Endometrium (tissue), 2 donors: ENCODE measurements around the gene NTRK2.

ENCODE experiments used
- FAIRE-seq: peaks from 2 replicates; lab custom pipeline; 2012; peaks lifted over from hg19 to GRCh38; lab: Jason Lieb, UNC
- donor health status: control.
- donor health status: control.

The NTRK2 gene

GRCh38 chr9:84736081-84736480 lies 66.6 kb downstream of the NTRK2 start:
- FAIRE-seq, result no peak

DNA sequence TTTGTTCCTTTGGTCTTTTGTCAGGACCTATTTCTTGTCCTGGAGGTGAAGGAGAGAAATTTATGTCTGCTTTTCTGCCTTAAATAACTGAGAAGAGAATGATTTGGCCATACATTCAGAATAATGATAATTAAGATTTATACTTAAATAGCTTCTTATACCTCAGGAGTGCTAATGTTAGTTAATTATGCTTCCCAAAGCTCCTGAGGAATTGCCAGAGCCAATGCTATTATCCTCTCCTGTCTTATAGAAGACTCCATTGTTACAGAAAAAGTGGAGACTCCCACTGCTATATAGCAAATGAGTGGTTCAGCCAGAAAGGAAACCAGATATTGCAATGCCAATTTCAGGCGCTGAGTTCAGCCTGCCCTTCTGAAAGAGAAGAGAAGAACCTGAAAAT lies 67.0 kb downstream of the NTRK2 start:
- FAIRE-seq, result no peak

- FAIRE-seq, result no peak
Observed at GRCh38 chr9:84738353-84738752, 68.8 kb downstream of the NTRK2 start.

DNA sequence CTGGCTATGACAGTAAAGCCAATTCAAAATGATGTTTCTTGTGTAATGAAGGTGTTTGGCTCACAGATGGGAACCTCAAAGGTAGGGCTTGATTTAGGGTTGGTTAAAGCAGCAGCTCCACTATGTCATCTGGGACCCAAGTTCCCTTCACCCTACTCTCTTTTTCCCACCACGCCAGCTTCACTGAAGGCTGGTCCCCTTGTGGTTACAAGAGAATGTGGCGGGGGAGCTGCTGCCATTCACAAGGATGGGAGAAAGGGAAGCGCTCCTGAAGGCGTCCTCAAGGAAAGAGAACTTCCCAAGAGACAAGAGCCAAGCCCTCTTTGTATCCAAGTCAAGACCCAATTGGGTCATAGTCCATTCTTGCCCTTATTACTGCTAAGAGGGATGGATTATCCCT lies 72.7 kb downstream of the NTRK2 start:
- no peak for FAIRE-seq

DNA sequence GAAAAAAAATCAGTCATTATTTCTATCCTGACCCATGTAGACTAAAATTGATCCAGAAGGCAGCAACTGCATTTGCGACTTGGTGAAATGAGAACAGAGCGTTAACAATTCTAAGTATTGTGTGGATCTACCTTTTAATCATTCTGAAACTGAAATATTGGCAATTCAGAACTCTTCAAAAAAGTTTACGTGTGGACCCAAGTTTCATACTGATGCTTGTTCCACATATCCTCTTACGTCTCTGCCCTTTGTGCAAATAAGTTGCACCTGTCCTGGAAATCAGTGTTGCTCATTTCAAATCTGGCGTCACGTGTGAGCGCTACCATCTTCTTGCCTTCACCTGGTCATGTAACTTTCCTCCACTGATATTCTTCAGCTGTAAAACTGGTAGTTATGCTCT lies 74.7 kb downstream of the NTRK2 start:
- no peak for FAIRE-seq

DNA sequence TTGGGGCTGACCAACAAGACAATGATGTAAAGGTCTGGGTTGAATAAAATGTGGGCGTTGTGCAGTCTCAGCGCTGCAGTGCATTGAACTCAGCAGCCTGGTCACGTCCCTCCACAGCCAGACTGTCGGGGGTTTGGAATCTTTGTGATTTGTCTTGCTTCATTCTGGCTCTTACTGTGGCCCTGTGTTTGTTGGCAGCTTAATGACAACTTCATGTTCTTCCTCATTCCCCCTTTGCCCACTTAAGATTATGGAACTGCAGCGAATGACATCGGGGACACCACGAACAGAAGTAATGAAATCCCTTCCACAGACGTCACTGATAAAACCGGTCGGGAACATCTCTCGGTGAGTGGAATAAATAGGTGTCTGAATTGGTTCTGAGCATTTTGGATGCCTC lies 75.2 kb downstream of the NTRK2 start:
- no peak for FAIRE-seq

DNA sequence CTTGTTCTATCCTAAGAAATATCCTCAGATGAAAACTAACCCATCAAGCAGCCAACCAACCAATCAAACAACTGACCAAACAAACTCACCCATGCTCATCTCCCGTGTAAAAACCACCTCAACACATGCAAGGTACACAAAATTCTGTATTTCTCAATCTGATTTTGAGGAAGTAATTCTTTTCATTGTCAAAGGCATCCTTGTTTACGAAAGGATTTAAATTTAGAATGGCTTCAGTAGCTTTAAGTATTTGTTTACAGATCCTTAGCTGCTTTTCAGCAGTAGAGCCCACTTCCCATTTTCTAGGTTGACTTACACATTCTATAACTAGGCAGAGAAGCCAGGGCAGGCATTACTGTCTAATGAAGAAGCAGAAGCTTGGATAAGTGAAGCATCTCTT lies 78.6 kb downstream of the NTRK2 start:
- FAIRE-seq, result no peak

DNA sequence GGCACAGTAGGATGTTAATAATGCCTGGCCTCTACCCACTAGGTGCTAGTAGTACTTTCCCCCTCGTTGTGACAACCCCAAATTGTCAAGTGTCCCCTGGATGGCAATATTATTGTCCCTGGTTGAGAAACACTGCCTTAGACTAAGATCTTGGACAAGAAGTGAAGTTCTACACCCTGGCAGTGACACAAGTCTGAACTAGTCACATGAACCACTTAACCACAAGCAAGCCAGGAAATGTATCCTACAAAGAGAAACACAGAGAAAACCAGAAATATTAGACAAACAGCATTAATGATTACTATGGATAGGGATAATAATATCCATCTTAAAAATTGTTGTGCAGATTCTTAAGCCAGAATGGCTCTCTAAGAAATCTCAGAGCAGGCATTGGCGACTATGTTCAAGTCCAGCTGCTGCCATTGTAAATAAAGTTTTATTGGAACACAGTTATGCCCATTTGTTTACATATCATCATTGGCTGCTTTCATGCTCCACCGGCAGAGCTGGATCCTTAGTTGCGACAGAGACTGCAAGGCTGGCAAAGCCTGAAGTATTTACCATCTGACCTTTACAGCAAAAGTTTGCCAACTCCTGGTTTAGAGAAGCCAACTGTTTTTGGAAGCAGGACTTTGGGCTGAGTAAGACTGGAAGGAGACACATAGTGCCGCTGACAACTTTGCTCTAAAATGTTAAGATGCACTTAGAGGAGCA lies 80.8 kb downstream of the NTRK2 start:
- no peak for FAIRE-seq

DNA sequence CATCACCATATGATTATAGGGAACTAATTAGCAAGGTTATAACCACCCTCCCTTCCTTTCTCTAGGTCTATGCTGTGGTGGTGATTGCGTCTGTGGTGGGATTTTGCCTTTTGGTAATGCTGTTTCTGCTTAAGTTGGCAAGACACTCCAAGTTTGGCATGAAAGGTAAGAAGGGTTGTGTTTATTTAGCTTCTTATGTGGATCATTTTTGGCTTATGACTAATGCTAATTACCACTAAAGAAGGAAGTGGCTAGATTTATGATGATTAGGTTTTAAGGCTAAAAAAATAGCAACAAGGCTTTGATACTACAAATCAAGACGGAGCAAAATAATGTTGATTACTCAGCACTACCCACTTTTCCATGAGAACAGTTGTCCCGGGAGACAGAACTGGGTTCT lies 82.4 kb downstream of the NTRK2 start:
- no peak for FAIRE-seq

DNA sequence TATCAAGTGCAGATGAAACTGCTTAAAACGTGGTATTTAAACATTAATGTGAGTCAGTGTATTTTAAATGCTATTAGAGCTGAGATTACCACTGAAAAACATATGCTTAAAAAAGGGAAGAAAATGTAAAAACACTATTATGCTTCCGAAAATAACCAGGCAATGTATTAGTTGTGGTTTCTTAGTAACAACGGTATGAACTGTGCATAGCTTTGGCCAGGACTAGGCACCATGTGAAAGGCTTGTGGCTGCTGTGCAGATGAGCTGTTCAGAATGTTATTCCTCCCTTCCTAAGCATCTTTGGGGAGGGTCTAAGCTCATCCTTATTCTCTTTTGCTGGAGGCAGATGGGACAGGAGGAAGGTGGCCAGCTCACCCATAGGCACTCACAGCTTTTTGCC lies 84.9 kb downstream of the NTRK2 start:
- FAIRE-seq, result no peak

GRCh38 chr9:84754881-84755280 lies 85.4 kb downstream of the NTRK2 start:
- FAIRE-seq, result no peak

DNA sequence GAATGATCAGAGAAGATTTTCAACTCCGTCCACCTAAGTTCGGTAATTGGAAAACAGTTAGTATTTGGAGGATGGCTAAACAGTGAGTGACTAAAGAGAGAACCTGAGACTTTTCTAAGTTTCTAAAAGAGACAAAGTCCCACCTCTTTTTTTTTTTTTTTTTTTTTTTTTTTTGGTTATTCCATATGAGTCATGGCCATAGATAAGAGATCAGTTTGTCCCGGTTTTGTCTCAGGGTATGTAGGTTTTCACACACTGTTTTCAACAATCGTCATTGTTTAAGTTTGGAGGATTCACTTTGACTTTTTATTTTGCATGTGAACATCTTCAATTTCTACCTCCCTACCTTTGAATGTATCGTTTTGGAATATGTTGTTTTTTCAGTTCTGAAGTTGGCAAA lies 85.9 kb downstream of the NTRK2 start:
- FAIRE-seq, result no peak

- FAIRE-seq, result no peak
Observed at GRCh38 chr9:84756171-84756570, 86.6 kb downstream of the NTRK2 start.

DNA sequence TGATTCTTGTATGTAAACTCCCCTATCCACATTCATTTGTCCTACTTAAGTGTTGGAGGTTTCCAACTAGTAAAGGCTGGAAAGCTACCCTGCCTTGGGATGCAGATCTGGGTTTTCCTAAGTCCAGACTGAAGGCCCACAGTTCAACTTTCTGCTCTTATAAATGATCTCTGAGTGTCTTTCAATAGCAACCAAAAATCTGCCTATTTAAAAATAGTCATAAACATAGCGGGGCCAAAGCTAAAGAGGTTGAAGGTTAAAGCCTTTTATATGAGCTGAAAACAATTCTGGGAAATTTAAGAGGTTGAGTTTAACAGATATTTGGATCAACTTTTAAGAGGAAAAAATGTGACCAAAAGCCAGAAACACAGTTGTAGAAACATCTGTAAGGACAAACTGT lies 87.2 kb downstream of the NTRK2 start:
- FAIRE-seq, result peak; percentile 80

GRCh38 chr9:84758817-84759216 lies 89.3 kb downstream of the NTRK2 start:
- FAIRE-seq, result no peak

DNA sequence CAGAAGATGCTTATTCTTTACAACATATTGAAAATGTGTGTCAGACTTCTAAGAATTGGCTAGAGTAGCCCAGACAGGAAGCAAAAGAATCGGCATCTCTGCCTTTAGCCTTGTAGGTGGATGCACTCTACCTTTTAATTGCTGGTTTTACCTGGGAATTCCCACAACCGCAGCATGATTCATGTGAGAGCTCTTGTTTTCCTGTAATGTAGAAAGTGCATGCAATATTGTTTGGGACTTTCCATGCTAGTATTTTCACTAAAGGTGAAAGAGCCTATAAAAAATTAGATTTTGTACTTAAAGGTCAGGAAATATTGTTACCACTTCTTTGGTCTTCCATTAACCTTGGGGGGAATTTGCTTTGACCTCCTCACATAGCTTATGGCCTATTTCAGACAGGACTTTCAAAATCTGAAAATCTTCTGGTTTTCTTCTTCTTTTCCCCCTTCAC lies 89.8 kb downstream of the NTRK2 start:
- FAIRE-seq, result no peak

DNA sequence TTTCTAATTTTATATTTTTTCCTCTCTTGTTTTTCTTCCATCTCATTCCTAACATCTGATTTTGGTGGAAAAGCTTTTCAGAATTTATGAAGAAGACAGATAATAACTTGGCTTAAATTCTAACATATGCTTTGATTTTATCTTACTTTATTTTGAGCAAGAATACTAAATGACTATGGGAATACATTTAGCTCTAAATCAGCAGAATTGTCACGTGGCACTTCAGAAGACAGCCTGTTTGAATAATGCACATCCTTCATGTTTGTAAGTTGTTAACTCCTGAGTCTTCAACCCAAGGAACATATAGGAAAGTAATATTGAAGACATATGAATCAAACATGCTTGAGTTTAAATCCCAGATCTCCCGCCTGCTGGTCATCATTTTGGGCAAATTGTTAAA lies 90.3 kb downstream of the NTRK2 start:
- no peak for FAIRE-seq

GRCh38 chr9:84761137-84761808 lies 91.7 kb downstream of the NTRK2 start:
- FAIRE-seq, result no peak

DNA sequence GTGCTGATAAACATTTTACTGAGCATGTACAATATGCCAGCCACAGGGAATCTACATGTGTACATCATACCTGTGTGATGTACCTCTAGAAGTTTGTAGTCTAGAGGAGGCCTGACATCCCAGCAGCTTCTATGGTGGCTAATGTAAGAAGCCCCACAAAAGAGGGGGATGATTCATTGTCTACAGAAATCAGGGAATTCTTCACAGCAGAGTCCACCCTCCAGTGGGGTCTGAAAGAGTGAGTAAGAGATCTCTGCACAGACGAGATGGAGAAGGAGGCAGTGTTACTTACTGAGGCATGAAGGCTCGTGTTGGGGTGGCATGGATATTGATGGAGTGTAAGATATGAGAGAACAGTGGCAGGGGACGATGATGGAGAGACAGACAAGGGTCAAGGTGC lies 103.0 kb downstream of the NTRK2 start:
- no peak for FAIRE-seq

GRCh38 chr9:84773022-84773421 lies 103.5 kb downstream of the NTRK2 start:
- no peak for FAIRE-seq

DNA sequence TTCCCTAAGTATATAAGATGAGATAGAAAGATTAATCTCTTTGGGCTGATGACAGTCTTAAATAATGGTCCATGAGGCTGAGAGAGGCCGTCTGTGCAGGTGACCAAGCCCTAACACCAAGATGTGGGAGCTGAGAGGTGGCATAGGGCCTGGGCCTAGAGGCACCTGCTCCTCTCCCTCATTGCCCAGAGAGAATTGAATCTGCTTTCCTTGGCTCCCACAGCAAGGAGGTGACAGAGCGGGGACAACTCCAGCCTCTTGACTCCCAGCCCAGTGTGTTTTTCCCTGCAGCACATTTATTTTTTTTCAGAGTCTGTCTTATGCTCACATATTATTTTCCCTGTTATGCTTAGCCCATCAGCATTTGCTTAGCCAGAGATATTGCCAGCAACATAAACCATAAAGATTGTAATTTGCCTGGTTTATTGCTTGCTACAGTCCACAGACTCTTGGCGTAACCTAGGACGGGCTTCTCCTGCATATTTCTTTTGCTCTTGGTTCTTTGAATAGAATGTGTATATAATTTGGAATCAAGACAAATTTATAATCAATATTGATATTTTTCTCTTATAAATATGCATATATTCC lies 105.6 kb downstream of the NTRK2 start:
- FAIRE-seq, result no peak

DNA sequence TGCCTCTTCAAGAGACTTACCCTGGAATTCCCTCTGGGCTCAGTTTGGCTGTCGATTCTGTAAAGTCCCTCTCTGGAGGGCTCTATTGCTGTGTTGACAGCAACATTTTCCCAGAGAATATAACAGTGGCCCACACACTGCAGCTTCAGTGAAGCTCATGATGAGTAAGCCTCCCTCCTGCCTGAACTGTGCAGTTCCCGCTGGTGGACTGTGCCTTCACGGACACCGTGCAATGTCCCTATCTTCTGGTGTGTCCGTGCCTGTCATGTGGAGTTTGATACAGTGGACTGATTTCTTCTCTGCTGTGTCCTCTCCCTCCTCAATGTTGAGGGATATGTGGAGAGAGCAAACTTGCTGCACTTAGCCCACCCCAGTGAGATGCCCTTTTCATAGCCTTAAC lies 109.0 kb downstream of the NTRK2 start:
- FAIRE-seq, result no peak

DNA sequence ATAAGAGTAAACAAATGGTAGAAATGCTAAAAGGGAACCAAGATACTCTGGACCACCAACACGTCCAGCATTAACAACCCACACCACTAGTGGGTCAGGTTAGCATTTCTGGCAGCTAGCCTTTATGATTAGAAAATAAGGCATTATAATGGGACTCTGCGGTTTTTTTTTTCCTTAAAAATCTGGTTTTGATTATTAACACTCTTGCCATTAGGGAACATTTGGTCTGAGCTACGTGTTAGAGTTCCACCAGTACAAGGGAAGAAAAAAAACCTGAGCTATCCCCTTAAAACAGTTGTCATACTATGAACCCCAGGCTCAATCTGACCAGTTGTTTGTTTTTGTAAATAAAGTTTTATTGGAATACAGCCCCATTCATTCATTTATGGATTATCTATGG lies 110.4 kb downstream of the NTRK2 start:
- FAIRE-seq, result no peak

DNA sequence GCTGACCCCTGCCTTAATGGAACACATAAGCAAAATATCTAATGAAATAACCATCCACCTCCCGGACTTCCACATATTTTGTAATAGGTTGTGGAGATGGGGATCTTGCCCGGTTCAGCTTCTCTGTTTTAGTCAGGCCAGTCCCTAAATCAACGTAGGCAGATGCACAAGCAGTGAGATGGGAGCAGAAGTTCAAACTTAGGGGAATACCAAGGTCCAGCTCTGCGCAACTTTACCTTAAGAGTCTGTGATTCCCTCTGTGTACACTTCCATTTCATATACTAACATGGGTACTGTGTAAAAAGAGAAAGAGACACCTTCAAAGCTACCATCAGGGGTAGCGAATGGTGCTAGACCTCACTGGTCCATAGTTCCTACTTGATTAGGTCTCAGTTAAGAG lies 110.9 kb downstream of the NTRK2 start:
- no peak for FAIRE-seq
